GM21825 (cell line): ENCODE data around the gene TMEM213.

ENCODE experiments used
- ATAC-seq: cut with Tn5 transposase; IDR thresholded peaks from one replicate; pipeline ENCODE4 v1.9.1; 2021; ENCODE audit warnings: mild to moderate bottlenecking, moderate library complexity; ENCODE audit not compliant: unreplicated experiment

Gene TMEM213, protein sequence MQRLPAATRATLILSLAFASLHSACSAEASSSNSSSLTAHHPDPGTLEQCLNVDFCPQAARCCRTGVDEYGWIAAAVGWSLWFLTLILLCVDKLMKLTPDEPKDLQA

DNA sequence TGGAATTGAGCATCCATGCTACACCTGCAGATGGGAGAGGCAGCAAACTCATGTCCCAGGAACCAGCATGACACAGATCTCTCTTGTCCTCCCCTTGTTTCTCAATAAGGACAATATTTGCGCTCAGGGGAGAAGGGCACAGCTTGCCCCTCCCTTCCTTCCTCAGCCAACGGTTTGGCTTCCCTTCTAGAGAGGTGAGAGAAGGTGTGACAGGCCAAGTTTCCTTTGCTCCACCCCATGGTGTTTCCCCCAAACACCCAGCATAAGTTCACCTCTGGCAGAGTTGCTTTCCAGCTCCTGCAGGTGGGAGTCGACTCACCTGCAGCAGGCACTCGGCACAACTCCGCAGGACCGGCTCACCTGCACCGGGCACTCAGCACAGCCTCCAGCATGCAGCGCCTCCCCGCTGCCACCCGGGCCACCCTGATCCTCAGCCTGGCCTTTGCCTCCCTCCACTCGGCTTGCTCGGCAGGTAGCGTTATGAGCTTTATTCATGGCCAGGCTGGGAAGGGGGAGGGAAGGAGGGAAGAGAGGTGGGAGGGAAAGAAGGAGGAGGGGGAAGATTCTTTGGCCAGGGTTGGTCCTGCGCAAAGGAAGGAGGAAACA lies at the start of gene TMEM213, which contains the start of gene ATP6V0A4:
TSS of gene TMEM213 (plus strand) at position 280 of the 606 bp plus-strand sequence. CDS start at position 391, 111 bp downstream.
TSS of gene ATP6V0A4 (minus strand) at position 482 of the 606 bp plus-strand sequence. CDS start 26,949 bp downstream, outside the sequence.
- no peak for ATAC-seq

DNA sequence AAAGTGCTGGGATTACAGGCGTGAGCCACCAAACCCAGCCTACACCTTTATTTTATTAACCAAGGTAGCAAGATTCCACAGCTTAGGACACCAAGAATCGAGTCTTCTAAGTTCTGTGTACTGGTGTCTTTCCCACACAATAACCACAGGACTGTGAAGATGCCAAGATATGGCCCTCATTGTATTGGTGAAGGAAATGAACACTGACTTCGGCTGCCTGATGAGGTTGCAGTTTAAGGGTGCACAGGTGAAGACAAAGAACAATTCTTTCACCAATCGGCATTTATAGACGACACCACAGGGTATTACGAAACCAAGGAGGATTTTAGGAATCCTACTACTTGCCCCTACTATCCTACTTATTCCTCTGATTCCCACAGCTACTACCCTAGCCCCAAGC lies 49.1 kb upstream of the TMEM213 start:
- ATAC-seq = no peak

DNA sequence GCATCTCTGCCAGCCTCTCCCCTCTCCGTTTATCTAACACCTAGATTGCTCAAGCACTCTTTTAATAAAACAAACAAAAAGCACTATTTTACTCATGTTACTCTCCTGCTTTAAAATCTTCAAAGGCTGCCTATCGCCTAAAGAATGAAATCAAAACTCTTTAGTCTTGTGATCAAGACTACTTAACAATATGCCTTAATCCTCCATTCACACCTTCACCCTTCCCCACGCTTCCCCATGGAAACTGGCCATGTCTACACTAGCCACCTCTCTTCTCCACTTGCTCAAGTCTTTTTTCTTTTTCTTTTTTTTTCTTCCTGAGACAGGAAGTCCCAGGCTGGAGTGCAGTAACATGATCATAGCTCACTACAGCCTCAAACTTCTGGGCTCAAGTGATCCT lies 47.8 kb upstream of the TMEM213 start:
- no peak for ATAC-seq

DNA sequence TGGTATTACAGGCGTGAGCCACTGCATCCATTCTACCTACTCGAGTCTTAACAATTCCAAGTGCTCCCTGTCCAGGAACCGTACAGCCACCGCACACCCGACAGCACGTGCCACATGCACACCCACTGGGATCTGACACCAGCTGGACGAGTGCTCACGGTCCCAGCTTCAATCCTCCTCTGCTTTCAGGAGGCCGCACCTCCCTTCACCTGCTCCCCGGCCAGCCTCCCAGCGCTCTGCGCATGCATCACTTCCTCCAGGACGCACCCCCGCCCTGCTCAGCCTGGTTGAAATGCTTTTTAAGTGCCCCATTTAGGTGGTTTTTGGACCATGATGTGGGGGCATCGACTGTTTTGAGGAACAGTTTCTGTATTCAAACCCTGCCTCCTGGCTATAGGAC lies 47.3 kb upstream of the TMEM213 start:
- no peak for ATAC-seq

DNA sequence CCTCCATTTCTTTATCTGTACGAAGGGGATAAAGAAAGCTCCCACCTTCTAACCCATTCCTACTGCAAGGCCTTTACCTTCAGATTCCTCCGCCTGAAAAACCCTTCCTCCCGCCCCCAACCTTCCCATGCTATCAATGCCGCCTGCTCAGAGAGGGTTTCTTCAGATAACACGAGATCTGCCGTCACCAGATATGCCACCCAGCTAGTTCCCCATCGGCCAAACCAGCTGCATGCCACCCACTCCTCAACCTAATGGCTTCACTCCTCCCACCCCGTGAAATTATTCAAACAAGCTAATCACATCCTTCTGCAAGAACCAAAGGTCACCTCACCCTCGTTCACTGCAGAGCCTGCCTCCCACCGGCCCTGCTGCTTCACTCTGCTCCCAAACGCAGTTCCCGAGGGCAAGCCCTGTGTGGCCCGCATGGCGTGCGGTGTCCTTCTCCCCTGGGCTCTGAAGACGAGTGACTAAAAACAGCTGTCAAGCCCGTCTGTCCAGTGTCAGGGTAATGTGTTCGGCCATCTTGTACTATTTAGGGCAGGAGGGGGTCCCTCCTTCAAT lies 46.8 kb upstream of the TMEM213 start:
- no peak for ATAC-seq

DNA sequence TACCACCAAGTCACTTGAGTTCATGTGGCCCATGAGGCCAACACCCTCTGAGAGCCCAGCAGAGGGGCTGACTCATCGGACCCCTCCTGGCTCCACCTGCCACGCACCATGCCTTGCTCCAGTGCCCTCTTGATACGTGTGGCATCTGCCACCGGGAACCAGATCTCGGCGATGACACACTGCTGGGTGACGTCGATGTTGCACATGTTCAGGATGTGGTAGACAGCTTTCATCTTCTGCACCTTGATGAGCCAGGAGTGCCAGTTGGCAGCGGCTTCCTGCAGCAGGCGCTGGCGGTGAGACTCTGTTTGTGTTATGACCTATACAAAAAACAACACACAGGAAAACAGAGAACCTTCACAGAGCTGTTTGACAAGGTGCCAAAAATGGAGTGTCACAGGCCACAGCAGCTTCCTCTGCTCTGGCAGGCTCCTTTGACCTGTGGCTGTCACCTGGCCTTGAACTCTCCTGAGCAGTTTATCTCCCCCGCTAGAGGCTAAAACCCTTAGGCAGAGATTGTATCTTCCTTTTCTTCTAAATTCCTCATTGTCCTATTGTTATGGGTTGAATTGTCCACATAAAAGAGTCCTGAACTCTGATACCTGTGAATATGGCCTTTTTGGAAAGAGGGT lies 45.2 kb upstream of the TMEM213 start:
- ATAC-seq = peak; percentile 94

DNA sequence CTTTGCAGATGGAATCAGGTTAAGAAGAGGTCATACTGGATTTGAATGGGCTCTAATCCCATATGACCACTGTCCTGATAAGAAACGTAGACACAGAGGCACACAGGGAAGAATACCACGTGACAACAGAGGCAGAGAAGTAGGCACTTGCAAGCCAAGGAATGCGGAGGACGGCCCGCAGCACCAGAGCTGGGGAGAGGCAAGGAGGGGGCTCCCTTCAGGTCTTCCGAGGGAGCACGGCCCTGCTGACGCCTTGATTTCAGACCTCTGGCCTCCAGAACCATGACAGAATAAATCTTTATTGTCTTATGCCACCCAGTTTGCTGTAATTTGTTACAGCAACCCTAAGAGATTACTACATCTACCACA lies 44.7 kb upstream of the TMEM213 start:
- ATAC-seq = no peak

DNA sequence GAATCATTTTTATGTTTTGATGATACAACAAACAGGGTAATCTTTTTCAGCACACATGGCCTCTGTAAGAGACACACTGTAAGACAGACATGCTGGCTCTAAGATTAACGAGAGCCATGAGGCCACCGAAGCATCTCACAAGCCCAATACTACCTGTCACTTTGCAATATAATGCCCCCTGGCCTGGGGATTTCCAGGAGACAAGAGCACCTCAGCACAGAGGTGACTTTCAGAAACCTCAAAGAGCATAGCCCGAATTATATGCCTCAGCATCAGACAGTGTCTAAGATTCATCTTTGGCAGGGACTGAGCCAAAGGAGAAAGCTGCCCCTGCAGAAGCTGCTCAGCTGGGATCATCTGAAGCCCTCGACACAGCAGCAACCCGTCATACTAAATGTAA lies 44.2 kb upstream of the TMEM213 start:
- ATAC-seq = no peak

DNA sequence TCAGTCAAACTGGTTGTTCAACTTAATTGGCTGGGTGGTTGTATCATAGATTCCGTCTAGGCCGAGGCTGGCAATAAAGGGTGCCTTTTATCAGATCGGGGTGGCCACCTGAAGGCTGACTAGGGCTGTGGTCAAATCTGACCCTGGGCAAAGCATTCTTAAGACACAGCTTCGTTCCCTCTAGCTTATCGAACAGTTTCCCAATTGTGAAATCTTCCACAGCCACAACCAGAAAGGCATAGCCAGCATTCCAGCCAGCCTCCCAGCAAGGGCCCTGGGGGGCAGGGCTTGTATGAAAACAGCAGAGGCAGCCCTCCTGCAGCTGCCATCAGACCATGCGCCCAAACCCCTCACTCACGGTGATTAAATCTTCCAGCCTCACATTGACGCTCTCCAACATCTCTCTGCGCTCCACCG lies 42.5 kb upstream of the TMEM213 start:
- ATAC-seq = no peak

DNA sequence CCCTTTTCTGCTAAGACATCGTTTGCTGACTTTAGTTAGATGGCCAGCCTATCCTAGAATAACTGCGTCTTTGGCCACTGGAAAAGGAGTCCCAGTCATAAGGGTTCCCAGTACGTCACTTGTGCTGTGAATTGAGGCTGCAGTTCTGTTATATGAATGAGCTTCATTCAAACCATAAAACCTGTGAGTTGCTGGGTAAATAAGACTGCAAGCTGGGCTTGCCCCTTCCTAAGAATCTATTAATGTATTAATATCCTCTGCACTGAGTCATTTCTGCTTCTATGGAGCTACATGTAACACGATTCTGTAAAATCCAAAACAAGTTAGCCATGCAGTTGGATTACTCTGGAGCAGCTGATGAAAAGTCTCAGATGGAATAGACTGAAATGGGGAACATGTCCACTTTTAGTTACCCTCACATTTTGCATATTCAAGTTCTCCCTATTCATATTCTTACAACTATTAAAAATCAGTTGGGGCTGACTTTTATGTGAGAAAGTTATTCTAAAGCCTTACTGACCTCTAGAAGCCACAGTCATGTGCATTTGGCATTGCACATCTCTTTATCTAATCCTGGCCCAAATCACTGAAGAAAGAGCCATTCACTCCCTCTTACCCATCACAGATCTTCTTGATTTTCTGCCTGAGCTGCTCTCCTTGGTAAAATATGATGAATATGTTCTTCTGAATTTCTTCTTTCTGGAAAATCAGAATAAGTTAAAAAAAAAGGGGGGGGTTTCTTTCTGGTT lies 41.8 kb upstream of the TMEM213 start:
- no peak for ATAC-seq

DNA sequence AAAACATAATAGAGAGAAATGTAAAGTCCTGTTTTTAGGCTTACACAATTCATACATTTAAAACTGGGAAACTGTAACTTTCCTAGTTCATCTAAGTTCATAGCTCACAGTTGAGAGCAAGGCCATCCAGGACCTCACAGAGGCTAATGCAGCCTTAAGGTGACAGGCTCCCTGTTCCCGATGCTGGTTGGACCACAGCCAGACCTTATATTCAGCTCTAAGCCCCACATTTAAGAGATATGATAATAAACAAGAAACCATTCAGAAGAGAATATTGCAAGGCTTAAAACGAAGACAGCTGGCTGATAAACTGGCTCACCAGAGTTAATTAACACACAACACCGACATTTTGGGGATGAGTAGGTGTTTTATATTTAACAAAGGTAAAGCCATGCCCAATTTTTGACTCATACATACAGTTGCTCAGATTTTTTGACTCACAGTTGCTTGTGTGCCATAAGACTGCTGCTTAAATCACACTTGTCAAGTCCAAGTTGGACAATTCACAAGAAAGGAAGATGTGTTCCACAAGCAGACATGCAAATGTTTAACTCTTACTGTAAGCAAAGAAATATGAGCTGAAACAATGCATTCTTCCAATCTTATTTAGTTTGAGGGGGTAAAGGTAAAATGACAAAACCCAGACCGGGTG lies 41.1 kb upstream of the TMEM213 start:
- no peak for ATAC-seq

DNA sequence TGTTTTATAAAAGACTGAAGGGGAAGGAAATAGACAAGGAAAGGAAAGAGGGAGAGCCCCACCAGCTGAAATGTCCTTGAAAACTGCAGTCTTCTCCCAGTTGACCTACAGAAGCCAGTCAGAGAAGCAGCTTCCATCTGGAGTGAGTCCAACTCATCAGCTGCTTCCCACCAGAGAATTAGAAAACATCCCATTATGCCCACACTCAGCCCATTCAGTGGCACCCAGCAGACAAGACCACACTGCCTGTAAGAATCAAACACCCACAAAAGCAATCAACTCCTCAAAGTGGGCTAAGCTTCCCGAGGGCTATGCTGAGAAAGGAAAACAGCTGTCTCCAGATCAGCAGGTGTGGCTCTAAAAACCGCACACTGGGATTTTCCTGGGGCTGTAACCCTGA lies 29.6 kb upstream of the TMEM213 start:
- no peak for ATAC-seq

DNA sequence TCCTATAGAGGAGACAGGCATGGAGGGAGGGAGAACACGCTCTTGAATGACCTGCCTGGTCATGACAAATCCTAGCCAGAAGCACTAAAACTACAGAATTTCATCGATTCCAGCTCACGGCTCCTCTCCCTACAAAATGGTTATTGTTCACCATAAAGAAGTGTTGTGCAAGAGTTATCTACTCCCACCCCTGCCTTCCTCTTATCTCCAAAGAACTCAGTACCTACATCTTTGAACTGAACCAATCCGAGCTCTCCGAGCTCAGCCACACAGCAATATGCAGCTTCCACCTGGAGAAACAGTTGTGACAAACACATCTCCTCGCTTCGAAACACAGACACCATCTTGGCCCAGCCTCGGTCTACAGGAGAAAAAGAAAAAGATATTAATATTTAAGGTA lies 26.9 kb upstream of the TMEM213 start:
- ATAC-seq = no peak

DNA sequence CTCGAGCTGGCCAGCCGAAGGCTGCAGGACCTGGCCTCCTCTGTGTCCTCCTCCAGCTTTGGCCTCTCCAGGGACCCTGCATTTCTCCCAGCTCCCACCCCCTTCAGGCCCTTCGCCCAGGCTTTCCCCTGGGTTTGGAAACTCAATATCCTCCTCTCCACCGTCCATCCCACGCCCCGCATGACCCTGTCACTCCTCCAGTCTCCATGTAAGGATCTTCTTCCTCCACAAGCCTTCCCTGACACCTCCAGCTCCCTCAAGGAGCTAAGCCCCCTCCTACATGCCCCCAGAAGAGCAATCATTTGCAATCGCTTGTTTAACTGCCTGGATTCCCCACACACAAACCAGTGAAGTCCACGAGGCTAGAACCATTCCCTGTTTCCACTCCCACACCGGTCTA lies 24.6 kb upstream of the TMEM213 start:
- ATAC-seq = no peak

DNA sequence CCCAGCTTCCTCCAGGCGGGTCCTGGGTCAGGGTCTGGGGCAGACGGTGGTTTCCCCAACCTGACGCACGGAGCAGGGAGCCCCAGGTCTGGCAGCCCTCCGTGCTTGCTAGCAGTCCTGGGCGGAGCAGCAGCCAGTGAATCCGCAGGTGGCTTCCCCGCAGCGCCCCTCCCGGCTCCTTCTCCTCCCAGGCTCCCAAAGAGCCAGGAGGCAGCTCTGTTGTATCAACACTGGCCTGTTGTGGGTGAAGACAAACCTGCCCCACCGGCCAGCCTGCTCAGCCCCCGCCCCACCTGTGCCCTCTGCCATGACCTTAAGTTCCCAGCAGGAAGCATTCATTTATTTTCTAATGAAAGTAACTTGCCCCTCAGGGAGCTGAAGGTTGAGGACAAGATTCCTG lies 24.0 kb upstream of the TMEM213 start:
- no peak for ATAC-seq

DNA sequence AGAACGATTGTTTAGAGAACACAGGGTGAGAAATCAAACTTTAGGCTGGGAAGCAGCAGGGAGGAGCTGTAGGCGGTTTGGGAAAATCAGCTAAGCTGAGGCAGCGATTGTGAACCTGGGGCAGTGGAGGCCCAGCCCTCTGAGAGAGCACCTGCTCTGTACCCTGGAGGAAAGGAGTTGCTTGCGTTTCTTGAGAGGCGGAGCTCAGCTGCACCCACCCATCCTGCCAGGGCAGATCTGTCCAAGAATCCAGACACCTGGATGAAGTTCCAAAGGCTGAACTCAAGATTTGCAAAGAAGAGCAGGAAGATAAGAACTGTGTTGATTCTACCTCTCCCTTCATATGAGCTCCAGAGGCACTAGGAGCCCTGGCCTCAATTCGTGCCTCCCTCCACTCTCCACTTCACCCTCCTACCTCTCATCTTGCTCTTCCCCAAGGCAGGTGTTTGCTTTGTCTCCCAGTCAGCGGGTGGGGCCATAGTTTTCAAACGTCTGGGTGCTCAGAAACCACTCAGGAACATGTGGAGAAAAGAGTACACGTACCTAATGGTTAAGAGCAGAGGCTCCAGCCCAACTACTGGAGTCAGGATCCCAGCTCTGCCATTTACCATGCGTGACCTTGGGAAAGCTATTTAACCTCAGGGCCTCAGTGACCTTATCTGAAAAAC lies 21.5 kb upstream of the TMEM213 start:
- no peak for ATAC-seq

DNA sequence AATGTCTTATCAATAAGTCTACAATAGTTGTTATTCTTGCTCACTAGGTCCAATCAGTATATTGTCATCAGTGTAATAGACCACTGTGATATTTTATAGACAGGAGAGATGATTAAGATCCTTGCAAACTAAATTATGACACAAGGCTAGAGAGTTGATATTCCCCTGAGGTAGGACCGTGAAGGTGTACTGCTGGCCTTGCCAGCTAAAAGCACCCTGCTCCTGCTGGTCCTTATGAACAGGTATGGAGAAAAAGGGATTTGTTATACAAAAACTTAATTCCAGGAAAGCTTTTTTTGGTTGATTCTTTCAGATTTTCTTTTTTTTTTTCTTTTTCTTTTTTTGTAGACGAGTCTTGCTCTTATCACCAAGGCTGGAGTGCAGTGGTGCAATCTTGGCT lies 16.8 kb upstream of the TMEM213 start:
- ATAC-seq = no peak

DNA sequence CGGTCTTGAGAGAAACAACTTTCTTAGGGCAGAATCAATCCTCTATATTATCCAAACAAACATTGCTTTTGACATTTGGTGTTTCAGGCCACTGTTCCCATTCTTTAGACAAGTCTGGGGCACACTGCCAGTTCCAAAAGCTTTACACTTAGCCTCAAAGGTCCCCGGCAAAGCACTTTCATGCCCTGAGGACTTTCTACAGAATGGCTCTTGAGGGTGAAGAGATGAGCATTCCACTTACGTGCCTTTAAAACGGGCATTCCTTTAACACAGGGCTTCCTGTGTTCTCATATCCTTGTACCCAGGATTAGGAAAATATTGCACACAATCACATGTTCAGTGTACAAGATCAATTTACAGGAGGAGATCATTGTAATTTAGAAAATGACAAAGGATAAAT lies 13.1 kb upstream of the TMEM213 start:
- no peak for ATAC-seq

DNA sequence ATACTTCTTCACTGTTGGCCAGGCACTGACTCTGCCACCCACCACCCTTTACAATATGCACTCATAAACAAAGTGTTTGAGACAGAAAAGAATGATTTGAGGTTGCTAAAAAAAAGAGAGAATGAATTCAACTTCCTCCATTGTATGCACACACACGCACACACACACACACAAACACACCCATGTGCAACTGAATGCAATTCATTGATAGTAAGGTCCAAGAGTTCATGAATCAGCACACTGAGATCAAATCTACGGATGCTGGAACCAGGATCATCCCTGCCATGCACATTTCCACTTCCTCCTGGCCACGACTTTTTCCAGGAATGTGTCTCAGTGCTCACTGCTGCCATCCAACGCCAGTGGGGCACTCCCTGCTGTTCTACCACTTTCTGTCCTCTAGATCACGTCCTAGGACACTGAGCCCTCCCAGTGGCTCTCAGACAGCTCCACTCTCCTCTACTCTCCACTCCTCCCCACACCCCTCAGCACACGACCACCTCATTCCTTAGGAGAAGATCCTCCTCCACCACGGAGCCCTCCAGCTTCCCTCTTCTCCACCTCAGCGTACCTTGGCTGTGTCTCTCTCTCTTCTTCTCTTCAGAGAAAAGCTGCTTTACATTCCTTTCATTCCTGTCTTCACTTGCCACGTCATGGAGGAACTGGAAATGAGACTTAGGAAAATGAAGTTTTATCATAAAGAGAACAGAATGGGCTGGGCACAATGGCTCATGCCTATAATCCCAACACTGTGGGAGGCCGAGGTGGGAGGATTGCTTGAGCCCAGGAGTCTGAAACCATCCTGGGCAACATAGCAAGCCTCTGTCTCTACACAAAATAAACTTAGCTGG lies 12.0 kb upstream of the TMEM213 start:
- no peak for ATAC-seq
